ENCODE results near the gene NEK7.

Gene NEK7

DNA sequence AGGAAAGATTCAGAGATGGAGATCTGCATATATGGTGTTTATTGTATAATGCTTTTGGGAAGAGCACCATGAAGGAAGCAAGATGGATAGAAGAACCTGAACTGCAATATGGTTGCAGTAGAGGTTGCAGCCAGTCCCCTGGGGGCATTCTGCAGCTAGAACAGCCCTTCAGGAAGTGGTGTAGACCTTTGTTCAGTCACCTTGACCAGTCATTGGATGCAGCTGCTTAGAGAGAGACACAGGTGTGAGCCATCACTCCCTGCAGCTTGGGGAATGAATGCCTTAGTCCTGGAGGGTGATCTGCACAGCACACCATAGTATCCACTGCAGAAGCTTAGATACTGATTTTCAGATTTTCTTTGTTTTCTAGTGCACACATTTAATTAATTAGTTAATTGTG, 42.3 kb downstream of the NEK7 start:
- Histone ChIP-seq H3K4me3 (ENCODE audit: insufficient read depth in 1 of 2, low read depth in 1 of 2, low read length in 2 of 2) (no peak overlapping the region), H3K23ac (ENCODE audit: low read length in 2 of 2) (no peak overlapping the region), H3K27ac (ENCODE audit: low read length, poor library complexity, severe bottlenecking) (no peak overlapping the region), H3K4me1 (ENCODE audit: control insufficient read depth, insufficient read depth, low read depth, low read length) (no peaks in the 10 kb centered on the region), H3K9me3 (ENCODE audit: control insufficient read depth, low read length) (no peaks in the 10 kb centered on the region), H2BK120ac (ENCODE audit: low read depth, low read length) (no peak overlapping the region), H3K4ac (ENCODE audit: low read depth in 1 of 2, low read length in 2 of 2) (no peak overlapping the region), H3K14ac (ENCODE audit: low read length in 2 of 2) (peak overlapping the region in 1 of 2 experiments; percentile 9), H2AK5ac (ENCODE audit: low read length, severe bottlenecking) (no peak overlapping the region), H3K27me3 (ENCODE audit: control insufficient read depth in 1 of 2, insufficient read depth in 1 of 2, low read length in 2 of 2) (no peaks in the 10 kb centered on the region), H2AFZ (ENCODE audit: low read depth, low read length) (no peak overlapping the region), H3K79me1 (replicated peaks; ENCODE audit: low read length, poor library complexity, severe bottlenecking) (peaks cover 30% of the 10 kb centered on the region), H3K9ac (ENCODE audit: low read length) (no peak overlapping the region), H3K36me3 (ENCODE audit: control insufficient read depth in 1 of 2, insufficient read depth in 2 of 2, low read depth in 1 of 2, low read length in 2 of 2) (no peaks in the 10 kb centered on the region), H2BK12ac (ENCODE audit: low read length in 2 of 2) (no peak overlapping the region), H4K91ac (ENCODE audit: low read length) (no peak overlapping the region), H2BK5ac (ENCODE audit: low read depth, low read length, poor library complexity, severe bottlenecking) (no peak overlapping the region), H2BK15ac (ENCODE audit: low read depth, poor library complexity, severe bottlenecking) (no peak overlapping the region), H4K8ac (ENCODE audit: low read length) (no peak overlapping the region), H3K18ac (ENCODE audit: low read depth in 1 of 2, low read length in 2 of 2) (no peak overlapping the region), H3K4me2 (ENCODE audit: low read length, poor library complexity, severe bottlenecking) (no peak overlapping the region)
- DNase-seq: no peak

DNA sequence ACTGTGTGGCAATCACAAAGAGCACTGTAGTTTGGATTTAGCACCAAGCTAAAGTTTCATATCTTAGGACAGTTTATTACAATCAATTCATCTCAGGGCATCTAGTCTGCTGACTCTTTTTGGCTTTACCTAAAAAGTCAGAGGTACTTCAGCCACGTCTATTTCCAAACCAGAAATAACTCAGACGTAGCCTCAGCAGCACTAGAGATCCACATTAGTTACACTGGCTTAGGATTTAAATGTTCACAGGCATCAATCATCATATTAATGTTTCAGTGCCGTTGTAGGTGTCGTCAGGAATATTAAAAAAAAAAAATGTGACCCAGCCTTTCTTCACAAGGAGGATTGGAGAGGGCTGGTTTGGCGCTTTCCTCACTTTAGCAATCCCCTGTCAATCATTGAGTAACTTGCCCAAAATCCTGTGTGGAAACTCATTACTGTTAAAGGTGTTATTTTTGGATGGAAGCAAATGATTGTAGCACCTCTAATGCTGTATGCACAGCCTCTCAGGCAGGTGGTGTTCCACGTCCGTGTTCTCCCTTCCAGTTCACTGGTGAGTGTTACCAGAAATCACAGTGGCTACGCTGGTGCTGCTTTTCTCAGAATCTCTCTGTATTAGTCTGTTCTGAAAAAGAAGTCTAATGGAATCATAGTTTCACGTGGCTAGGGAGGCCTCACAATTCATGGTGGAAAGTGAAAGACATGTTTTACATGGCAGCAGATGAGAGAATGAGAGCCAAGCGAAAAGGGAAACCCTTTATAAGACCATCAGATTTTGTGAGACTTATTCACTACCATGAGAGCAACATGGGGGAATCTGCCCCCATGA, 45.4 kb downstream of the NEK7 start:
- H3K4me3 ChIP-seq (ENCODE audit: insufficient read depth in 1 of 2, low read depth in 1 of 2, low read length in 2 of 2): no peak overlapping the region
- H4K91ac ChIP-seq (ENCODE audit: low read length): no peak overlapping the region
- H2AFZ ChIP-seq (ENCODE audit: low read depth, low read length): no peak overlapping the region
- no peak overlapping the region for H3K18ac ChIP-seq (ENCODE audit: low read depth in 1 of 2, low read length in 2 of 2)
- H4K8ac ChIP-seq (ENCODE audit: low read length): no peak overlapping the region
- peaks cover 32% of the 10 kb centered on the region for H3K79me1 ChIP-seq (replicated peaks; ENCODE audit: low read length, poor library complexity, severe bottlenecking)
- no peak overlapping the region for H2BK15ac ChIP-seq (ENCODE audit: low read depth, poor library complexity, severe bottlenecking)
- no peak overlapping the region for H3K27ac ChIP-seq (ENCODE audit: low read length, poor library complexity, severe bottlenecking)
- H3K9ac ChIP-seq (ENCODE audit: low read length): no peak overlapping the region
- H2AK5ac ChIP-seq (ENCODE audit: low read length, severe bottlenecking): no peak overlapping the region
- no peak overlapping the region for H3K4ac ChIP-seq (ENCODE audit: low read depth in 1 of 2, low read length in 2 of 2)
- H3K23ac ChIP-seq (ENCODE audit: low read length in 2 of 2): no peak overlapping the region
- over 99% methylated on average over 9 of the region's 10 CpGs for WGBS
- no peaks in the 10 kb centered on the region for H3K4me1 ChIP-seq (ENCODE audit: control insufficient read depth, insufficient read depth, low read depth, low read length)
- no peaks in the 10 kb centered on the region for H3K36me3 ChIP-seq (ENCODE audit: control insufficient read depth in 1 of 2, insufficient read depth in 2 of 2, low read depth in 1 of 2, low read length in 2 of 2)
- no peak overlapping the region for H2BK120ac ChIP-seq (ENCODE audit: low read depth, low read length)
- no peak overlapping the region for H3K4me2 ChIP-seq (ENCODE audit: low read length, poor library complexity, severe bottlenecking)
- H3K14ac ChIP-seq (ENCODE audit: low read length in 2 of 2): no peak overlapping the region
- no peak overlapping the region for H2BK12ac ChIP-seq (ENCODE audit: low read length in 2 of 2)
- no peaks in the 10 kb centered on the region for H3K27me3 ChIP-seq (ENCODE audit: control insufficient read depth in 1 of 2, insufficient read depth in 1 of 2, low read length in 2 of 2)
- DNase-seq: no peak
- H2BK5ac ChIP-seq (ENCODE audit: low read depth, low read length, poor library complexity, severe bottlenecking): no peak overlapping the region
- H3K9me3 ChIP-seq (ENCODE audit: control insufficient read depth, low read length): no peaks in the 10 kb centered on the region

DNA sequence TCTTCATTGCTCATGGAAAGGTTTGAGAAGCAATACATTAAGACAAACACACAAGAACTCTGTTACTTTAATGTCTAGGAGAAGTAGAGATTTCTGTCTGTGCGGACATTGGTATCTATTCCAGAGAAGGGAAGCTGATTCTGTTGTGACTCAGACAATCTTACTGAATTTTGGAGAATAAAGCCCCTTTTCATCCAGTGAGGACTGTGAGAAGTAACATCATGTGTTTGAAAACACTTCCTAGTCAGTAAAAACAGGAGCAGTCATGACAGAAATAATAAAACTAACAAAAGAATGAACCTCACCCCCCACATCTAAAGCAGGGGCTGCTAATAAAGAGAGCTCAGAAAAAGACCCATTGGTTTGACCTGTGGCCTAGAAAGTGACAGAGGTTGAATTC, 46.6 kb downstream of the NEK7 start:
- Histone ChIP-seq H3K4me3 (ENCODE audit: insufficient read depth in 1 of 2, low read depth in 1 of 2, low read length in 2 of 2) (no peak overlapping the region), H3K79me1 (replicated peaks; ENCODE audit: low read length, poor library complexity, severe bottlenecking) (peaks cover 23% of the 10 kb centered on the region), H2BK15ac (ENCODE audit: low read depth, poor library complexity, severe bottlenecking) (no peak overlapping the region), H2BK120ac (ENCODE audit: low read depth, low read length) (no peak overlapping the region), H2BK5ac (ENCODE audit: low read depth, low read length, poor library complexity, severe bottlenecking) (no peak overlapping the region), H4K8ac (ENCODE audit: low read length) (no peak overlapping the region), H2AFZ (ENCODE audit: low read depth, low read length) (no peak overlapping the region), H3K23ac (ENCODE audit: low read length in 2 of 2) (no peak overlapping the region), H3K9ac (ENCODE audit: low read length) (no peak overlapping the region), H3K18ac (ENCODE audit: low read depth in 1 of 2, low read length in 2 of 2) (no peak overlapping the region), H2BK12ac (ENCODE audit: low read length in 2 of 2) (no peak overlapping the region), H4K91ac (ENCODE audit: low read length) (no peak overlapping the region), H3K4me1 (ENCODE audit: control insufficient read depth, insufficient read depth, low read depth, low read length) (no peaks in the 10 kb centered on the region), H3K4ac (ENCODE audit: low read depth in 1 of 2, low read length in 2 of 2) (no peak overlapping the region), H3K4me2 (ENCODE audit: low read length, poor library complexity, severe bottlenecking) (no peak overlapping the region), H3K36me3 (ENCODE audit: control insufficient read depth in 1 of 2, insufficient read depth in 2 of 2, low read depth in 1 of 2, low read length in 2 of 2) (no peaks in the 10 kb centered on the region), H3K27ac (ENCODE audit: low read length, poor library complexity, severe bottlenecking) (no peak overlapping the region), H3K9me3 (ENCODE audit: control insufficient read depth, low read length) (no peaks in the 10 kb centered on the region), H3K27me3 (ENCODE audit: control insufficient read depth in 1 of 2, insufficient read depth in 1 of 2, low read length in 2 of 2) (no peaks in the 10 kb centered on the region), H2AK5ac (ENCODE audit: low read length, severe bottlenecking) (no peak overlapping the region), H3K14ac (ENCODE audit: low read length in 2 of 2) (no peak overlapping the region)
- 80% methylated on average over 1 of the region's 1 CpG for WGBS
- DNase-seq: no peak

DNA sequence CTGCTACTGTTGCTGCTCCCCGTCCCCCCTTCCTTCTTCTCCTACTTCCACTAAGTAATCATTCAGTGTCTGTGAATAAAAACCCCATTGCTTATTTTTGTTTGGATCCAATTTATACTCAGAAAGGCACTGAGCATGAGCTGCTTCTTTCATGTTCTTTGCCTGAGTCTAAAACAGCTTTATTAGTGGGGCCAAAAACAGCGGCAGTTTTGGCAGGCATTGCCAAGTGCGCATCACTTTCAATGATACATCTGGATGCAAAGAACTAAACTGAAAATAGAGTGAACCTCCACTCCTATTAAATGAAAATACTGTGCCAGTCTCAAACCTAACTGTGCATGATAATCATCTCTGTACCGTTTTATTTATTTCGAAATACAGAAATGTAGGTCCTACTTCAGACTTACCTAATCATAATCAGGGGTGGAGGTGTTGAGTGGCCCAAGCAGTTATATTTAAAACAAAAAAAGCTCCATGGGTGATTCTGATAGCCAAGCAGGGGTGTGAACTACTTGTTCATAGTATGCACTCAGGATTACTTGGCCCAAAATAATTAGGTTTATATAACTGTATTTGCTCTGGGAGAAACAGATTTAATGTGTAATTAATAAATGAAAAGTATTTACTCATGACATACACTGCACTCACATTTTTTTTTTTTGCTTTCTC, 48.4 kb downstream of the NEK7 start:
- no peak overlapping the region for H2BK12ac ChIP-seq (ENCODE audit: low read length in 2 of 2)
- H2BK15ac ChIP-seq (ENCODE audit: low read depth, poor library complexity, severe bottlenecking): no peak overlapping the region
- no peak overlapping the region for H2BK5ac ChIP-seq (ENCODE audit: low read depth, low read length, poor library complexity, severe bottlenecking)
- no peak overlapping the region for H2AFZ ChIP-seq (ENCODE audit: low read depth, low read length)
- no peaks in the 10 kb centered on the region for H3K4me1 ChIP-seq (ENCODE audit: control insufficient read depth, insufficient read depth, low read depth, low read length)
- no peaks in the 10 kb centered on the region for H3K27me3 ChIP-seq (ENCODE audit: control insufficient read depth in 1 of 2, insufficient read depth in 1 of 2, low read length in 2 of 2)
- WGBS: 100% methylated on average over 3 of the region's 5 CpGs
- no peak overlapping the region for H2AK5ac ChIP-seq (ENCODE audit: low read length, severe bottlenecking)
- peaks cover 21% of the 10 kb centered on the region for H3K79me1 ChIP-seq (replicated peaks; ENCODE audit: low read length, poor library complexity, severe bottlenecking)
- H3K4me2 ChIP-seq (ENCODE audit: low read length, poor library complexity, severe bottlenecking): no peak overlapping the region
- no peak overlapping the region for H3K27ac ChIP-seq (ENCODE audit: low read length, poor library complexity, severe bottlenecking)
- no peak overlapping the region for H3K4ac ChIP-seq (ENCODE audit: low read depth in 1 of 2, low read length in 2 of 2)
- peak overlapping the region in 1 of 2 experiments; percentile 21 for H3K18ac ChIP-seq (ENCODE audit: low read depth in 1 of 2, low read length in 2 of 2)
- no peak overlapping the region for H4K8ac ChIP-seq (ENCODE audit: low read length)
- no peak overlapping the region for H2BK120ac ChIP-seq (ENCODE audit: low read depth, low read length)
- peak overlapping the region; percentile 54 for H3K9ac ChIP-seq (ENCODE audit: low read length)
- no peak overlapping the region for H3K14ac ChIP-seq (ENCODE audit: low read length in 2 of 2)
- no peak for DNase-seq
- H4K91ac ChIP-seq (ENCODE audit: low read length): no peak overlapping the region
- no peaks in the 10 kb centered on the region for H3K9me3 ChIP-seq (ENCODE audit: control insufficient read depth, low read length)
- H3K23ac ChIP-seq (ENCODE audit: low read length in 2 of 2): no peak overlapping the region
- H3K36me3 ChIP-seq (ENCODE audit: control insufficient read depth in 1 of 2, insufficient read depth in 2 of 2, low read depth in 1 of 2, low read length in 2 of 2): no peaks in the 10 kb centered on the region
- H3K4me3 ChIP-seq (ENCODE audit: insufficient read depth in 1 of 2, low read depth in 1 of 2, low read length in 2 of 2): no peak overlapping the region
